ENCODE measurements around the gene ADAP1. TPM values are rescaled to one million over a fixed set of nuclear protein-coding genes. Genes with fewer than 3 reads are reported as not detected.
"Not testable (repeated sequence)": the region's sequence is repeated elsewhere in the genome, so short reads cannot be mapped to it uniquely, and the experiment has no call there.

The ADAP1 gene
- polyA plus RNA-seq, 2 donors = 5.8 to 25.7 TPM

DNA sequence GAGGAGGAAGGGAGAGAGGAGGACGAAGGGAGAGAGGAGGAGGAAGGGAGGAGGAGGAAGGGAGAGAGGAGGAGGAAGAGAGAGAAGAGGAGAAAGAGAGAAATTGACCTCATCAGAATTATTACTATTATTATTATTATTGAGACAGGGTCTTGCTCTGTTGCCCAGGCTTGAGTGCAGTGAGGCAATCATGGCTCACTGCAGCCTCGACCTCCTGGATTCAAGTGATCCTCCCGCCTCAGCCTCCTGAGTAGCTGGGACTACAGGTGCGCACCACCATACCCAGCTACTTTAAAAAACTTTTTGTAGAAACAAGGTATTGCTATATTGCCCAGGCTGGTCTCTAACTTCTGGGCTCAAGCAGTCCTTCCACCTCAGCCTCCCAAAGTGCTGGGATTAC is 10.7 kb downstream of the ADAP1 start:
- not testable (repeated sequence) for H3K36me3 ChIP-seq (ENCODE audit: control insufficient read depth in 2 of 2, insufficient read depth in 2 of 2, low read length in 1 of 2); H3K27me3 ChIP-seq (ENCODE audit: control insufficient read depth in 1 of 2, insufficient read depth in 2 of 2, low read length in 2 of 2); H3K4me3 ChIP-seq (ENCODE audit: low read depth in 1 of 2, low read length in 2 of 2); H3K27ac ChIP-seq (ENCODE audit: low read depth in 2 of 2, low read length in 1 of 2); H3K9me3 ChIP-seq (ENCODE audit: control insufficient read depth in 2 of 2, insufficient read depth in 1 of 2, low read depth in 1 of 2, low read length in 1 of 2)
- WGBS, 2 donors = 88 to 92% methylated on average over 4 of the region's 4 CpGs
- peaks cover 0 to 13% of the 10 kb centered on the region in 2 donors for H3K4me1 ChIP-seq (ENCODE audit: control insufficient read depth in 2 of 2, insufficient read depth in 2 of 2, low read length in 1 of 2)

DNA sequence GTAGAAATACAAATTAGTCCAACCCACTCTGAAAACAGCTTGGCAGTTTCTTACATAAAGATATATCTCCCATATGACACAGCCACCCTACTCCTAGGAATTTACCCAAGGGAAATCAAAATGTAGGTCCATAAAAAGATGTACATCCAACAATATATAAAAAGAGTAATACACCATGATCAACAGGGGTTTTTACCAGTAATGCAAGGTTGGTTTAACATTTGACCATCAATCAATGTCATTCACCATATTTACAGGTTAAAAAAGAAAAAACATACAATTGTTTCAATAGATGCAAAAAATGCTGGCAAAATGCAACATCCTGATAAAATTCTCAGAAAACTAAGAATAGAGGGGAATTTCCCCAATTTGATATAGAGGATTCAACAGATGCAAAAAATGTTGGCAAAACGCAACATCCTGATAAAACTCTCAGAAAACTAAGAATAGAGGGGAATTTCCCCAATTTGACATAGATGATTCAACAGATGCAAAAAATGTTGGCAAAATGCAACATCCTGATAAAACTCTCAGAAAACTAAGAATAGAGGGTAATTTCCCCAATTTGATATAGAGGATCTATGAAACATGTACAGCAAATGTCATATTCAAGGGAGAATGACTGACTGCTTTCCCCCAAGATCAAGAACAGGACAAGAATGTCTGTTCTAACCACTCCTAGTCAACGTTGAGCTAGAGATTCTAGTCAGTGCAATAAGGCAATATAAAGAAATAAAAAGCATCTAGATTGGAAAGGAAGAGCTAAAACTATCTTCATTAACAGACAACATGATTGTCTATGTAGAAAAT is 13.7 kb downstream of the ADAP1 start:
- Histone ChIP-seq H3K9me3 (ENCODE audit: control insufficient read depth in 2 of 2, insufficient read depth in 1 of 2, low read depth in 1 of 2, low read length in 1 of 2) (no peaks in the 10 kb centered on the region), H3K4me1 (ENCODE audit: control insufficient read depth in 2 of 2, insufficient read depth in 2 of 2, low read length in 1 of 2) (peaks cover 0 to 8% of the 10 kb centered on the region in 2 donors), H3K4me3 (ENCODE audit: low read depth in 1 of 2, low read length in 2 of 2) (no peak overlapping the region), H3K27me3 (ENCODE audit: control insufficient read depth in 1 of 2, insufficient read depth in 2 of 2, low read length in 2 of 2) (no peaks in the 10 kb centered on the region), H3K27ac (ENCODE audit: low read depth in 2 of 2, low read length in 1 of 2) (no peak overlapping the region), H3K36me3 (ENCODE audit: control insufficient read depth in 2 of 2, insufficient read depth in 2 of 2, low read length in 1 of 2) (no peaks in the 10 kb centered on the region)
- WGBS, 2 donors = 58 to 59% methylated on average over 2 of the region's 2 CpGs

DNA sequence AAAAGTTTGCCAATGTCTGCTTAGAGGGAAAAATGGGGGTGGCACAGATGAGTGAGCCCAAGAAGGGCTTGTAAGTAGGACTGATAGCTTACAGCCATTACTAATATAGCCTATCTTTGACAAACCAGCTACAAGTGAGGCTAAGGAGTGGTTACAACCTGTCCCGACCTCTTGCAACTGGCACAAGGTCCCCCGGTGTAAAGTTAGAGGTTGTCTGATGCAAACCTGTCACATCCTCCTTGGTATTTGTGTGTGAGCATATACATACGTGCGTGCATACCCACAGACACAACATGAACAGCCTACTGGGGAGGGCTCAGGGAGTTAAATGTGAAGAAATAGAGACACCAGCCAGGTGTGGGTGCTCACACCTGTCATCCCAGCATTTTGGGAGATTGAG is 14.6 kb downstream of the ADAP1 start:
- H3K4me1 ChIP-seq (ENCODE audit: control insufficient read depth in 2 of 2, insufficient read depth in 2 of 2, low read length in 1 of 2) = peaks cover 0 to 2% of the 10 kb centered on the region in 2 donors
- no peak overlapping the region for H3K27ac ChIP-seq (ENCODE audit: low read depth in 2 of 2, low read length in 1 of 2)
- 94 to 97% methylated on average over 4 of the region's 4 CpGs for WGBS, 2 donors
- H3K27me3 ChIP-seq (ENCODE audit: control insufficient read depth in 1 of 2, insufficient read depth in 2 of 2, low read length in 2 of 2) = no peaks in the 10 kb centered on the region
- H3K9me3 ChIP-seq (ENCODE audit: control insufficient read depth in 2 of 2, insufficient read depth in 1 of 2, low read depth in 1 of 2, low read length in 1 of 2) = no peaks in the 10 kb centered on the region
- H3K4me3 ChIP-seq (ENCODE audit: low read depth in 1 of 2, low read length in 2 of 2) = no peak overlapping the region
- H3K36me3 ChIP-seq (ENCODE audit: control insufficient read depth in 2 of 2, insufficient read depth in 2 of 2, low read length in 1 of 2) = no peaks in the 10 kb centered on the region

DNA sequence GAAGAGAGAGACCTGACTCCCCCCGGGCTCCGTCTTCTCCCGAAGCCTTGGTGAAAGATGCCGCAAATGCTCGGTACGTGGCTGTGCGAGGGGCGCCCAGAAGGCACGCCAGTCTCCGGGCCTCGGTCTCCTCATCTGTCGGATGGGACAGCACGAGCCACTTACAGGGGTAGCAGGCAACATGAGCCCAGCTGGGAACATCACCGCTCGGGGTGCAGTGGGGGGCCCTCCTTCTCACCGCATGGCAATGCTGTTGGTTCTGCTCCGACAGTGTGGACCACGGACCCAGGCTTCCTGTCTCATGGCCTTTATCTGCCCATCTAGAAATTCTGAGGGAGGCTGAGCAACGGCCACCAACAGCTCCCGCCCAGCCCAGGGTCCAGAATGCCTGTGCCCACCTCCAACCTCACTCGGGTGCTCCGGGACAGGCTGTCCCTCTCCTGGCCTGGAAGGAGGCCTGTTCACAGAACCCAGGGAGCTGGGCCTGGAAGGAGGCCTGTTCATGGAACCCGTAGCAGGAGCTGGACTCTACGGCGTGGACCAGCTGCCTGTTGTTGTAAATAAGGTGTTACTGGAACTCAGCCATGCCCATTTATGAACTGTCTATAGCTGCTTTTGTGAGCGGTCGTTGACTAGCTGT is 15.8 kb downstream of the ADAP1 start:
- 97% methylated on average over 27 of the region's 27 CpGs for WGBS, 2 donors
- Histone ChIP-seq H3K4me1 (ENCODE audit: control insufficient read depth in 2 of 2, insufficient read depth in 2 of 2, low read length in 1 of 2) (no peaks in the 10 kb centered on the region), H3K9me3 (ENCODE audit: control insufficient read depth in 2 of 2, insufficient read depth in 1 of 2, low read depth in 1 of 2, low read length in 1 of 2) (no peaks in the 10 kb centered on the region), H3K4me3 (ENCODE audit: low read depth in 1 of 2, low read length in 2 of 2) (no peak overlapping the region), H3K27me3 (ENCODE audit: control insufficient read depth in 1 of 2, insufficient read depth in 2 of 2, low read length in 2 of 2) (no peaks in the 10 kb centered on the region), H3K27ac (ENCODE audit: low read depth in 2 of 2, low read length in 1 of 2) (no peak overlapping the region), H3K36me3 (ENCODE audit: control insufficient read depth in 2 of 2, insufficient read depth in 2 of 2, low read length in 1 of 2) (no peaks in the 10 kb centered on the region)

DNA sequence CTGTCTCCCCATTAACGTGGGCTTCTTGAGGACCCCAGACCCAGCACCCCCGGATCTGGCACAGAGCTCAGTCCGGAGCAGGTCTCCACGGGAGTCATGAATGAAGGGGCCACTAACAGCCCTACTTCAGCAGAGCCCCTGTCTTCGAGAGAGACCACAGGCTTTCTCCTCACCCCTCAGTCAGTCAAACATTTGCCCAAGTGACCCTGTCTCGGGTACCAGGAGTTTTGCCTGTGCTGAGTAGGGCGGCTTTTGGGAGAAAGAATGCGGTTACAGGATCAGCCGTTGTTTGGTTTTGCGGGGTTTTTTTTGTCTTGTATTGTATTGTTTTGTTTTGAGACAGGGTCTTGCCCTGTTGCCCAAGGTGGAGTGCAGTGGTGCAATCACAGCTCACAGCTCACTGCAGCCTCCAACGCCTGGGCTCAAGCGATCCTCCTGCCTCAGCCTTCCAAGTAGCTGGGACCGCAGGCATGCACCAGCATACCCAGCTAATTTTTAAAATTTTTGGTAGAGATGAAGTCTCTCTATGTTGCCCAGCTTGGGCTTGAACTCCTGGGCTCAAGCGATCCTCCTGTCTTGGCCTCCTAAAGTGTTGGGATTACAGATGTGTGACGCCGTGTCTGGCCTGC is 16.5 kb downstream of the ADAP1 start:
- Histone ChIP-seq H3K9me3 (ENCODE audit: control insufficient read depth in 2 of 2, insufficient read depth in 1 of 2, low read depth in 1 of 2, low read length in 1 of 2) (no peaks in the 10 kb centered on the region), H3K4me1 (ENCODE audit: control insufficient read depth in 2 of 2, insufficient read depth in 2 of 2, low read length in 1 of 2) (no peaks in the 10 kb centered on the region), H3K27me3 (ENCODE audit: control insufficient read depth in 1 of 2, insufficient read depth in 2 of 2, low read length in 2 of 2) (no peaks in the 10 kb centered on the region), H3K36me3 (ENCODE audit: control insufficient read depth in 2 of 2, insufficient read depth in 2 of 2, low read length in 1 of 2) (no peaks in the 10 kb centered on the region), H3K27ac (ENCODE audit: low read depth in 2 of 2, low read length in 1 of 2) (no peak overlapping the region), H3K4me3 (ENCODE audit: low read depth in 1 of 2, low read length in 2 of 2) (no peak overlapping the region)
- 86 to 89% methylated on average over 16 of the region's 16 CpGs for WGBS, 2 donors

DNA sequence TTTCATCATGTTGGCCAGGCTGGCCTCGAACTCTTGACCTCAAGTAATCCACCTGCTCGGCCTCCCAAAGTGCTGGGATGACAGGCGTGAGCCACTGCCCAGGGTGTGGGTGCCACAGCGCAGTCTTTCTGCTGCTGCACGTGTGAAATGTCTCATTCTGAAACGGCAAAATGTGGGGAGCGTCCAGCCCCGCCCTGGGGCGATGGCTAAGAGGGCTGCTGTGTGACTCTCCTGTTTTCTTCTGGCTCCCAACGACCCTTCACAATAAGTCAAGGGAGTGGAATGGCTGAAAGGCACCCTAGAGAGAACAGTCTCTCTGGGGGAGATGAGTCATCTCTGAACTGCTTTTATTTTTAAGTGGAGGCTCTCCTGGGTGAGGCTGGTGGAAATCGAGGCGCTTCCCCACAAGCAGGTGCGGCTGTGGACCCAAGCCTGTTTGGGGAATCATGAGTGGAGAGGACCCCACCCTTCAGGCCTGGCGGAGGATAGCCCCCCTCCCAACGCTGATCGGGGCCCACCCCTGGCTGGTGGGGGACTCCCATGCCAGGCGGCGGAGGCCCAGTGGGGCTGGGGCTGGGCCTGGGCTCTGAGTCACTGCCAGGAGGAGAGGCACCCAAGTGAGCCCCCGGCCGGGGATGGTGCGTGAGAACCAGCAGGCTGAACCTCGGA is 18.0 kb downstream of the ADAP1 start:
- 61 to 67% methylated on average over 18 to 22 of the region's 22 CpGs for WGBS, 2 donors
- Histone ChIP-seq H3K27ac (ENCODE audit: low read depth in 2 of 2, low read length in 1 of 2) (no peak overlapping the region), H3K4me1 (ENCODE audit: control insufficient read depth in 2 of 2, insufficient read depth in 2 of 2, low read length in 1 of 2) (no peaks in the 10 kb centered on the region), H3K36me3 (ENCODE audit: control insufficient read depth in 2 of 2, insufficient read depth in 2 of 2, low read length in 1 of 2) (peaks cover 0 to 2% of the 10 kb centered on the region in 2 donors), H3K9me3 (ENCODE audit: control insufficient read depth in 2 of 2, insufficient read depth in 1 of 2, low read depth in 1 of 2, low read length in 1 of 2) (no peaks in the 10 kb centered on the region), H3K4me3 (ENCODE audit: low read depth in 1 of 2, low read length in 2 of 2) (no peak overlapping the region), H3K27me3 (ENCODE audit: control insufficient read depth in 1 of 2, insufficient read depth in 2 of 2, low read length in 2 of 2) (no peaks in the 10 kb centered on the region)

DNA sequence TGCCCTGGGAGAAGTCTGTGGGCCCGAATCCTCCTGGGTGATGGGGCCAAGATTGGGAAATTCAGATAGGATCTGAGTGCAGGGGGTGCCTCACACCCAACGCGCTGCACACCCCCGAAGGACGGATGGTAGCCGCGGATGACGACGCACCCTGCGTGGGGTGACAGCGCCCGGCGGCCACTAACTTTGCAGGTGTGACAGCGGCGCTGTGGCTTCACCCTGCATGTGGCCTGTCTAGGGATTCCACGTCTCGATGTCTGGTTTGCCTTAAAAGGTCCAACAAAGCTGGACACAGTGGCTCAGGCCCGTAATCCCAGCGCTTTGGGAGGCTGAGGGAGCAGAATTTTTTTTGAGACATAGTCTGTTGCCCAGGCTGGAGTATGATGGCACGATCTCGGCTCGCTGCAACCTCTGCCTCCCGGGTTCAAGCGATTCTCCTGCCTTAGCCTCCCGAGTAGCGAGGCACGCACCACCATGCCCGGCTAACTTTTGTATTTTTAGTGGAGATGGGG is 18.6 kb downstream of the ADAP1 start:
- 95% methylated on average over 28 of the region's 28 CpGs for WGBS, 2 donors
- H3K27me3 ChIP-seq (ENCODE audit: control insufficient read depth in 1 of 2, insufficient read depth in 2 of 2, low read length in 2 of 2) = no peaks in the 10 kb centered on the region
- H3K4me1 ChIP-seq (ENCODE audit: control insufficient read depth in 2 of 2, insufficient read depth in 2 of 2, low read length in 1 of 2) = no peaks in the 10 kb centered on the region
- peaks cover 0 to 2% of the 10 kb centered on the region in 2 donors for H3K36me3 ChIP-seq (ENCODE audit: control insufficient read depth in 2 of 2, insufficient read depth in 2 of 2, low read length in 1 of 2)
- no peak overlapping the region for H3K27ac ChIP-seq (ENCODE audit: low read depth in 2 of 2, low read length in 1 of 2)
- H3K4me3 ChIP-seq (ENCODE audit: low read depth in 1 of 2, low read length in 2 of 2) = no peak overlapping the region
- H3K9me3 ChIP-seq (ENCODE audit: control insufficient read depth in 2 of 2, insufficient read depth in 1 of 2, low read depth in 1 of 2, low read length in 1 of 2) = no peaks in the 10 kb centered on the region

DNA sequence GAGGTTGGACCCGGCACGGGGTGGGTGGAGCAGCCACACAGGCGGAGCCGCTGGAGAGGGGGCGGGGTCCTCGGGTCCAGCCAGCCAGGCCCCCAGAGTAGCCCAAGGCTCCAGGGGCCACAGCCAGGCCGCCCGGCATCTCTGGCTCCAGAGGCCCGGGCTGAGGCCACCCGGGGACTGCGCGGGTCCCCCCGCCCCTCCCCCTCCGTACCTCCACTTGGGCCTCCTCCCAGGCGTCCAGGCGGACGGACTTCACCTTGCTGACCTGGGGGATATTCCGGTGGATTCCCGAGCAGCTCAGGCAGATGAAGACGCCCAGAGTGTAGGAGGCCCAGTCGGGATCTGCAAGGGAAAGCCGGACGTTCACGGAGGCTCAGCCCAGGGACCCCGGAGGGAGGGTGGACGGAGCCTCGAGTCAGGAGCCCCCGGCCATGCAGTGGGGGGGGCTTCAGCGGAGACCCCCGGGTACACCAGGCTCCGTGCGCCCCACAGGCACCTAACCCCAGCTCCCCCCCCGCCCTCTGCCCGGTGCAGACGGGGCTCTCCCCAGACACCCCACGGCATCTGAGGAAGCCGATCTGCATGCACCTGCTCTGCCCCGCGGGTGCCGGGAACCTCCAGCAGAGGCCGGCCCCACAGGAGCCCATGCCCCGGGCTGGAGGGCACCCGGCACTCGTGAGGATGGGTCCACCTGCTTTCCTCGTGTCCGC is 19.2 kb downstream of the ADAP1 start:
- WGBS, 2 donors = 86% methylated on average over 44 to 46 of the region's 46 CpGs
- Histone ChIP-seq H3K36me3 (ENCODE audit: control insufficient read depth in 2 of 2, insufficient read depth in 2 of 2, low read length in 1 of 2) (peaks cover 0 to 2% of the 10 kb centered on the region in 2 donors), H3K27me3 (ENCODE audit: control insufficient read depth in 1 of 2, insufficient read depth in 2 of 2, low read length in 2 of 2) (no peaks in the 10 kb centered on the region)

More for the DNA sequence above, 19.2 kb downstream of the ADAP1 start:
- Histone ChIP-seq H3K4me3 (ENCODE audit: low read depth in 1 of 2, low read length in 2 of 2) (no peak overlapping the region), H3K27ac (ENCODE audit: low read depth in 2 of 2, low read length in 1 of 2) (no peak overlapping the region), H3K4me1 (ENCODE audit: control insufficient read depth in 2 of 2, insufficient read depth in 2 of 2, low read length in 1 of 2) (no peaks in the 10 kb centered on the region), H3K9me3 (ENCODE audit: control insufficient read depth in 2 of 2, insufficient read depth in 1 of 2, low read depth in 1 of 2, low read length in 1 of 2) (no peaks in the 10 kb centered on the region)
